ENCODE data around the gene ZNF454. TPM values are rescaled to one million over a fixed set of nuclear protein-coding genes. Genes with fewer than 3 reads are reported as not detected.

Gene ZNF454
- total RNA-seq, 4 donors from 2014 or later, result 0.41 to 4.1 (median 1.6) TPM; not detected in 1

DNA sequence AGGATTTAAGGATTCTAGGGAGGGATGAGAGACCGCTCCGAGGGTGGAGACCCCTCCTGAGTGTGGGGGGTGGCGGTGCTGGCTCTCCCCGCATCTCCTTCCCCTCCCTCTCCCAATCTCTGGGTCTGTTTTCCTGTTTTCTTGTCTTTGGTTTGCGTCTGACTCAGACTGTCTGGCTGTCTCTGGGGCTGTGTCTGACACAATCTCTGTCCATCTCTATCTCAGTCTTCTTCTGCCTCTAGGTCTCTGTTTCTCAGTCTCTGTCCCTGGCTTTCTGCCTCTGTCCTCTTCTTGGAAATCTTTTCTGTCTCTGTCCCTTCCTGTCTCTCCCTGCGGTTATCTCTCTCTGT lies 54.3 kb downstream of the ZNF454 start:
- intact Hi-C loops (cut with DNase I; ENCODE audit: low total_unique reads) (no loop called here), in situ Hi-C loops (cut with MboI; ENCODE audit: low pct_ligation_motif_present in 1 of 4, low pct_unique_long_range_greater_than_20kb in 1 of 4, low sequenced_read_pairs in 3 of 4) (no loop called here)
- WGBS, 2 donors (ENCODE audit: low coverage in 1 of 2), result 3 to 24% methylated on average over 5 to 6 of the region's 6 CpGs
- DNase-seq, result no peak
- Histone ChIP-seq H3K27me3 (peaks cover 26% of the 10 kb centered on the region), H3K27ac (no peak overlapping the region), H3K4me1 (no peaks in the 10 kb centered on the region), H3K9me3 (peaks cover 1 to 3% of the 10 kb centered on the region in 2 donors), H3K4me3 (no peak overlapping the region), H3K36me3 (no peaks in the 10 kb centered on the region)
- TF ChIP-seq POLR2A (IDR thresholded peaks at IDR 0.05) (no peak), EP300 (IDR thresholded peaks at IDR 0.05; ENCODE audit: low read depth) (no peak), POLR2AphosphoS5 (IDR thresholded peaks at IDR 0.05) (no peak)
- TF ChIP-seq, protein P1, sequence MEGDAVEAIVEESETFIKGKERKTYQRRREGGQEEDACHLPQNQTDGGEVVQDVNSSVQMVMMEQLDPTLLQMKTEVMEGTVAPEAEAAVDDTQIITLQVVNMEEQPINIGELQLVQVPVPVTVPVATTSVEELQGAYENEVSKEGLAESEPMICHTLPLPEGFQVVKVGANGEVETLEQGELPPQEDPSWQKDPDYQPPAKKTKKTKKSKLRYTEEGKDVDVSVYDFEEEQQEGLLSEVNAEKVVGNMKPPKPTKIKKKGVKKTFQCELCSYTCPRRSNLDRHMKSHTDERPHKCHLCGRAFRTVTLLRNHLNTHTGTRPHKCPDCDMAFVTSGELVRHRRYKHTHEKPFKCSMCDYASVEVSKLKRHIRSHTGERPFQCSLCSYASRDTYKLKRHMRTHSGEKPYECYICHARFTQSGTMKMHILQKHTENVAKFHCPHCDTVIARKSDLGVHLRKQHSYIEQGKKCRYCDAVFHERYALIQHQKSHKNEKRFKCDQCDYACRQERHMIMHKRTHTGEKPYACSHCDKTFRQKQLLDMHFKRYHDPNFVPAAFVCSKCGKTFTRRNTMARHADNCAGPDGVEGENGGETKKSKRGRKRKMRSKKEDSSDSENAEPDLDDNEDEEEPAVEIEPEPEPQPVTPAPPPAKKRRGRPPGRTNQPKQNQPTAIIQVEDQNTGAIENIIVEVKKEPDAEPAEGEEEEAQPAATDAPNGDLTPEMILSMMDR (IDR thresholded peaks at IDR 0.05), result no peak

DNA sequence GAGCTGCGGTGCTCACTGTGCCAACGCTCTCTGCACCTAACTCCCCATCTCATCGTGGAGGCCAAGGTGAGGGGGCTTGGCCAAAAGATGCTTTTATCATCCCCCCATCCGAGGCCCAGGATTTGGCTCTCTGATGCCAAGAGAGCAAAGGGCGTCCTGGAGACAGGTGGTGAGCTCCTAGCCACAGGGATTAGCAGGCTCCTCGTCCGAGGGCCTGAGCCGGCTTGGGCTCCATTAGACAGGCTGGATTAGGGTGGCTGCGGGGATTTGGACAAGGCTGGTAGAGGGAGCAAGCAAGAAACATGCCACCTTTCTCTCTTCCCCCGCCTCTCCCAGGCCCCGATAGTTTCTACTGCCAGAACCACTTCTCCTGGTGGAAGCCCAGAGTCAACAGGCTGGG lies 55.2 kb downstream of the ZNF454 start:
- WGBS, 2 donors (ENCODE audit: low coverage in 1 of 2), result 77% methylated on average over 11 of the region's 11 CpGs; no CpG with 5 or more reads in 1 of the 2 donors
- H3K9me3 ChIP-seq, result peaks cover 0 to 5% of the 10 kb centered on the region in 2 donors
- no peak for DNase-seq
- H3K27ac ChIP-seq, result no peak overlapping the region
- intact Hi-C loops (cut with DNase I; ENCODE audit: low total_unique reads) (no loop called here), in situ Hi-C loops (cut with MboI; ENCODE audit: low pct_ligation_motif_present in 1 of 4, low pct_unique_long_range_greater_than_20kb in 1 of 4, low sequenced_read_pairs in 3 of 4) (no loop called here)
- no peak overlapping the region for H3K4me3 ChIP-seq
- TF ChIP-seq, protein P1 (IDR thresholded peaks at IDR 0.05), result no peak
- TF ChIP-seq POLR2AphosphoS5 (IDR thresholded peaks at IDR 0.05) (no peak), POLR2A (IDR thresholded peaks at IDR 0.05) (no peak), EP300 (IDR thresholded peaks at IDR 0.05; ENCODE audit: low read depth) (no peak)
- H3K4me1 ChIP-seq, result no peaks in the 10 kb centered on the region
- H3K27me3 ChIP-seq, result peaks cover 26% of the 10 kb centered on the region
- no peaks in the 10 kb centered on the region for H3K36me3 ChIP-seq

DNA sequence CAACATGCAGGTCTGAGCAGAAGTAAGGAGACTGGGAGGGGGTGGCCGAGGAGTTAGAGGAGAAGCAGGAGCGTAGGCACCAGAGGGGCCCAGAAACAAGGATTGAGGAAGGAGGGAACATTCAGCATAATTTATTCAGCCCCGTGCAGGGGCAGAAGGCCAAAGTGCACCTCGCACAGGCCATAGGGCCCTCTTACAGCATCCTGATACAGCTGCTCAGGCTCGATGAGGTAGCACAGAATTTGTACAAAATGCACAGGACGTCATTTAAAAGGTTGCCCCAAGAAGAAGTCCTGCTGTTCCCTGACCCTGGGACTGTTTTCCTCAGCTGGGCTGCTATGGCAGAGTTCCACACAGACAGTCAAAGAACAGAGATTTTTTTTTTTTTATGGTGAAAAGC lies 56.2 kb downstream of the ZNF454 start:
- TF ChIP-seq POLR2AphosphoS5 (IDR thresholded peaks at IDR 0.05), result no peak
- no peak for TF ChIP-seq EP300 (IDR thresholded peaks at IDR 0.05; ENCODE audit: low read depth)
- TF ChIP-seq, protein P1 (IDR thresholded peaks at IDR 0.05), result no peak
- no peak for TF ChIP-seq POLR2A (IDR thresholded peaks at IDR 0.05)
- in situ Hi-C loops (cut with MboI; ENCODE audit: low pct_ligation_motif_present in 1 of 4, low pct_unique_long_range_greater_than_20kb in 1 of 4, low sequenced_read_pairs in 3 of 4) (no loop called here), intact Hi-C loops (cut with DNase I; ENCODE audit: low total_unique reads) (no loop called here)
- no peaks in the 10 kb centered on the region for H3K36me3 ChIP-seq
- no peak for DNase-seq
- no peak overlapping the region for H3K27ac ChIP-seq
- H3K4me3 ChIP-seq, result no peak overlapping the region
- H3K9me3 ChIP-seq, result peaks cover 0 to 5% of the 10 kb centered on the region in 2 donors
- peaks cover 26% of the 10 kb centered on the region for H3K27me3 ChIP-seq
- no peaks in the 10 kb centered on the region for H3K4me1 ChIP-seq
- 63% methylated on average over 6 of the region's 6 CpGs; no CpG with 5 or more reads in 1 of the 2 donors for whole genome bisulfite sequencing, 2 donors (ENCODE audit: low coverage in 1 of 2)

DNA sequence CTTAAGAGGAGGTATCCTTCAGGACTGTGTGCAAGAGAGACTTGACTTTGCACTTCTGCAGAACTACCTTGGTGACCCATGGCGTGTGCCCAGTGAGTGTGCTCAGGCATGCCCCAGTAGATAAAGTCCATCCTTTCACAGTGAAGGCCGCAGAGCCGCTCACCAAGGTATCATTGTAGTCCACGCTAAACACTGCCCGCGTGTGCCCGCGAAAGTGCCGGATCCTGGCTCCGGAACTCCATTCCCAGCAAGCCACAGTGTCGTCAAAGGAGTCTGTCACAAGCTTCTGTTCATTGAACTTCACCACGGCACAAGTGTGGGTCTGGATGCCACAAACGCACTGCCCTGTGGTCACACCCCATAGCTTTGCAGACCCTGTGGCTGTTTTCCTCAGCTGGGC lies 57.4 kb downstream of the ZNF454 start:
- H3K27me3 ChIP-seq, result peaks cover 20% of the 10 kb centered on the region
- in situ Hi-C loops (cut with MboI; ENCODE audit: low pct_ligation_motif_present in 1 of 4, low pct_unique_long_range_greater_than_20kb in 1 of 4, low sequenced_read_pairs in 3 of 4), result no loop called here
- no peak for TF ChIP-seq EP300 (IDR thresholded peaks at IDR 0.05; ENCODE audit: low read depth)
- TF ChIP-seq POLR2A (IDR thresholded peaks at IDR 0.05), result no peak
- TF ChIP-seq, protein P1 (IDR thresholded peaks at IDR 0.05), result no peak
- TF ChIP-seq POLR2AphosphoS5 (IDR thresholded peaks at IDR 0.05), result no peak
- H3K4me1 ChIP-seq, result no peaks in the 10 kb centered on the region
- no peaks in the 10 kb centered on the region for H3K36me3 ChIP-seq
- no peak overlapping the region for H3K4me3 ChIP-seq
- H3K9me3 ChIP-seq, result peaks cover 0 to 5% of the 10 kb centered on the region in 2 donors
- no peak overlapping the region for H3K27ac ChIP-seq
- intact Hi-C loops (cut with DNase I; ENCODE audit: low total_unique reads), result no loop called here
- DNase-seq, result no peak
- 91% methylated on average over 13 of the region's 13 CpGs; no CpG with 5 or more reads in 1 of the 2 donors for WGBS, 2 donors (ENCODE audit: low coverage in 1 of 2)

Measured in transverse colon (tissue), 4 donors.